K562 (cell line): ENCODE results near the gene SEL1L. TPM values are rescaled to one million over a fixed set of nuclear protein-coding genes. Genes with fewer than 3 reads are reported as not detected.

ENCODE experiments used
- ETV6 ChIP-seq, 3 experiments: fragments of 150-350 bp in 1 of 3; sonication (generic) in 1 of 3; formaldehyde crosslinking in 1 of 3; IDR thresholded peaks; 2 replicates each; pipeline versions ENCODE4 v1.6.1 to v1.8.0; 2014 to 2022; ENCODE audit warnings: borderline replicate concordance in 2 of 3, low read depth in 2 of 3, antibody characterized with exemption in 1 of 3, low read length in 1 of 3, mild to moderate bottlenecking in 1 of 3, missing genetic modification reagents in 1 of 3
- FOXK2 ChIP-seq, 2 experiments: fragments of 450-650 bp; IDR thresholded peaks in 1 of 2; conservative IDR thresholded peaks in 1 of 2; 2 replicates each; pipeline ENCODE4 v1.6.1; 2016; ENCODE audit warnings: low read depth in 2 of 2, mild to moderate bottlenecking in 1 of 2
- HDAC1 ChIP-seq, 2 experiments: fragments of 450-650 bp; IDR thresholded peaks; 2 replicates each; pipeline ENCODE4 v1.6.1; 2016 to 2017; ENCODE audit warnings: inconsistent platforms in 1 of 2, mild to moderate bottlenecking in 1 of 2, moderate library complexity in 1 of 2
- JUN ChIP-seq, 2 experiments: sonication (generic) in 1 of 2; formaldehyde crosslinking in 1 of 2; IDR thresholded peaks; 2 replicates each; pipeline versions ENCODE4 v1.6.1 to v1.8.0; 2012 to 2022; ENCODE audit warnings: borderline replicate concordance in 2 of 2, mild to moderate bottlenecking in 2 of 2, improper control_type of control experiment in 1 of 2, low read depth in 1 of 2, low read length in 1 of 2, missing genetic modification reagents in 1 of 2
- KDM5B ChIP-seq: fragments of 200-600 bp; sonication (generic); IDR thresholded peaks from 2 replicates; pipeline ENCODE4 v1.6.1; 2012; ENCODE audit warnings: low read depth, mild to moderate bottlenecking, moderate library complexity, low read length, control low read depth, inconsistent platforms; ENCODE audit not compliant: insufficient replicate concordance
- KLF16 ChIP-seq: IDR thresholded peaks from 2 replicates; pipeline ENCODE4 v1.6.1; 2016; ENCODE audit warnings: antibody characterized with exemption
- MITF ChIP-seq: IDR thresholded peaks from 2 replicates; pipeline ENCODE4 v1.6.1; 2014; ENCODE audit warnings: antibody characterized with exemption
- NFE2 ChIP-seq: IDR thresholded peaks from 2 replicates; pipeline ENCODE4 v1.6.1; 2014; ENCODE audit warnings: antibody characterized with exemption, low read depth
- NFRKB ChIP-seq: fragments of 450-650 bp; IDR thresholded peaks from 2 replicates; pipeline ENCODE4 v1.6.1; 2016; ENCODE audit warnings: low read depth
- RBM15 ChIP-seq: fragments of 200-400 bp; formaldehyde crosslinking; IDR thresholded peaks from 2 replicates; pipeline ENCODE4 v1.6.1; 2018; ENCODE audit warnings: mild to moderate bottlenecking, low read length, moderate library complexity; ENCODE audit not compliant: insufficient read depth
- SMAD4 ChIP-seq: fragments of 250-450 bp; sonication (Bioruptor Pico); conservative IDR thresholded peaks from 2 replicates; pipeline ENCODE4 v1.8.0; 2021; ENCODE audit warnings: inconsistent platforms, mild to moderate bottlenecking, moderate library complexity
- TCF3 ChIP-seq: sonication (generic); formaldehyde crosslinking; IDR thresholded peaks from 2 replicates; pipeline ENCODE4 v1.4.0; 2020; ENCODE audit warnings: mild to moderate bottlenecking, missing genetic modification reagents
- ZBTB33 ChIP-seq: sonication (generic); formaldehyde crosslinking; IDR thresholded peaks from 2 replicates; pipeline ENCODE4 v1.8.1; 2023; ENCODE audit warnings: mild to moderate bottlenecking, missing genetic modification reagents
- ZNF584 ChIP-seq: fragments of 200-800 bp; sonication (Bioruptor generic); IDR thresholded peaks from 2 replicates; pipeline ENCODE4 v1.6.1; 2016; ENCODE audit warnings: low read depth, mild to moderate bottlenecking, missing genetic modification characterization, missing compliant biosample characterization
- ZNF589 ChIP-seq: fragments of 200-800 bp; sonication (Bioruptor generic); IDR thresholded peaks from 2 replicates; pipeline ENCODE4 v1.6.1; 2016; ENCODE audit warnings: low read depth, missing genetic modification characterization, missing compliant biosample characterization
- polyA plus RNA-seq, 8 experiments: library from polyadenylated mRNA; depleted of rRNA in 4 of 8; stranded (reverse) in 5 of 8; unstranded in 3 of 8; fragments of >200 nt; fragmentation: Nextera tagmentation in 2 of 8; fragmentation: Illumina TruSeq in 1 of 8; extraction: Ambion mirVana in 2 of 8; extraction: Trizol in 1 of 8; gene quantifications; 2 replicates each; pipeline versions ENCODE4 v1.2.1 to v1.2.3, GENCODE V29; 2011 to 2014; ENCODE audit warnings: inconsistent platforms in 1 of 8, missing spikeins in 1 of 8
- total RNA-seq, 7 experiments: library from RNA; depleted of rRNA in 6 of 7; stranded (reverse); fragments of >200 nt in 6 of 7; fragmentation: Illumina TruSeq in 2 of 7; extraction: Trizol in 2 of 7; gene quantifications; 2 replicates each; pipeline versions ENCODE4 v1.2.1 to v1.2.3, GENCODE V29; 2011 to 2021; ENCODE audit warnings: low replicate concordance in 1 of 7

SEL1L gene
- total and polyA plus RNA-seq, 9 of the 15 experiments (the other 6 are each of a cell fraction or from before 2014, with no cell fraction given) = 7.7 to 21.1 (median 13.6) TPM

GRCh38 chr14:81519200-81520011 lies 14.2 kb downstream of the SEL1L start (continued):
- no peak for TF ChIP-seq MITF
- TF ChIP-seq NFRKB = 0 out of 2 replicates have a peak, but pooled peaks have one; percentile 29
- peak; percentile 66; the same call in 1 of the 2 replicates for TF ChIP-seq ZNF584 (CRISPR knock-in tag)
- 0 out of 4 replicates have a peak, but pooled peaks of 1 of the 2 experiments have one; percentile 13 for TF ChIP-seq FOXK2 (conservative IDR thresholded peaks at IDR 0.05 in 1 of 2, IDR thresholded peaks at IDR 0.05 in 1 of 2; ENCODE audit: low read depth in 2 of 2)
- TF ChIP-seq KLF16 = no peak
- TF ChIP-seq ZNF589 (CRISPR knock-in tag) = peak; percentile 73; the same call in 1 of the 2 replicates
- no peak for TF ChIP-seq KDM5B
- TF ChIP-seq JUN (IDR thresholded peaks at IDR 0.05; ENCODE audit: borderline replicate concordance, low read depth, low read length) = no peak
- TF ChIP-seq JUN (CRISPR knock-in tag; IDR thresholded peaks at IDR 0.05; ENCODE audit: borderline replicate concordance) = no peak
- peak; percentile 45 for TF ChIP-seq TCF3 (CRISPR knock-in tag)
- no peak for TF ChIP-seq NFE2
- TF ChIP-seq ETV6 (IDR thresholded peaks at IDR 0.05; ENCODE audit: borderline replicate concordance in 1 of 2, low read depth in 2 of 2, low read length in 1 of 2) = peak in 1 of 2 experiments; percentile 81; a peak in 2 of 4 replicates
- no peak for TF ChIP-seq ETV6 (CRISPR knock-in tag; IDR thresholded peaks at IDR 0.05; ENCODE audit: borderline replicate concordance)
- no peak for TF ChIP-seq RBM15
- 0 out of 4 replicates have a peak, but pooled peaks of 1 of the 2 experiments have one; percentile 28 for TF ChIP-seq HDAC1 (IDR thresholded peaks at IDR 0.05)
- TF ChIP-seq ZBTB33 (CRISPR knock-in tag) = no peak
- peak; percentile 55; the same call in 1 of the 2 replicates for TF ChIP-seq SMAD4 (CRISPR knock-in tag)
- TF ChIP-seq, all 486 proteins: peak for 22
